ACC112 (cell line): Measurements from ENCODE around the gene LSAMP.

Experiments
- H2AFZ ChIP-seq: fragments of 200-600 bp; sonication (generic); one replicate; pipeline ENCODE4 v1.6.0; 2017; ENCODE audit warnings: antibody characterized with exemption, low read length; ENCODE audit not compliant: unreplicated experiment
- H3K27ac ChIP-seq: fragments of 200-600 bp; sonication (generic); 2 replicates; pipeline ENCODE4 v1.5.1; 2014; ENCODE audit warnings: low read depth, mild to moderate bottlenecking, antibody characterized with exemption, low read length, moderate library complexity
- H3K27me3 ChIP-seq: fragments of 200-600 bp; sonication (generic); 2 replicates; pipeline ENCODE4 v1.6.1; 2014; ENCODE audit warnings: mild to moderate bottlenecking, antibody characterized with exemption, low read length, moderate library complexity, mixed read lengths; ENCODE audit not compliant: insufficient read depth
- H3K36me3 ChIP-seq: fragments of 200-600 bp; sonication (generic); 2 replicates; pipeline ENCODE4 v1.6.1; 2016; ENCODE audit warnings: mild to moderate bottlenecking, antibody characterized with exemption, low read length, moderate library complexity, mixed read lengths; ENCODE audit not compliant: insufficient read depth
- H3K4me1 ChIP-seq: fragments of 200-600 bp; sonication (generic); one replicate; pipeline ENCODE4 v1.6.1; 2016; ENCODE audit warnings: low read length, mixed read lengths; ENCODE audit not compliant: insufficient read depth, unreplicated experiment, control insufficient read depth
- H3K4me3 ChIP-seq: fragments of 200-600 bp; sonication (generic); 2 replicates; pipeline ENCODE4 v1.5.1; 2014; ENCODE audit warnings: mild to moderate bottlenecking, low read depth, low read length
- H3K79me2 ChIP-seq: fragments of 200-600 bp; sonication (generic); one replicate; pipeline ENCODE4 v1.6.0; 2016; ENCODE audit warnings: low read length; ENCODE audit not compliant: control insufficient read depth, unreplicated experiment, insufficient read depth

Gene LSAMP

DNA sequence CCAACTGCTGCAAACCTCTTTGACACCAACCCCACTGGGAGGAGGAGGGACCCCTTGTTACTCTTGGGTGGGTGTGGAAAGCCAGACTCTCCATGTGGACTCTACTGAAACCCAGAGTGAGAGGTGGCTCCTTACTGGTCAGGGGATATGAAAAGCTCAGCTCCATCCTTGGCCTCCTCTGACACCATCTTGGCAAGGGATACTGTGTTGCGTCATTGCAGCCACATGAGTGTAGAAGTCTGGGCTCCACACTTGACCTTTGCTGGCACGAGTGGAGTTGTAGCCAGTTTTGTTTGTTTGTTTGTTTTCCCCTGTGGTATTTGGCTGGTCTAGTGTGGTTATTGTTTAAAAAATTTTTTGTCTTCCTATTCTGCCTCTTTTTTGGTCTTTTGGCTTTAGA lies 532.9 kb downstream of the LSAMP start:
- Histone ChIP-seq H3K36me3 (no peaks in the 10 kb centered on the region), H3K4me3 (no peak overlapping the region), H3K27me3 (no peaks in the 10 kb centered on the region; the same call in 1 of the 2 replicates), H3K27ac (no peak overlapping the region), H2AFZ (no peak overlapping the region), H3K79me2 (no peaks in the 10 kb centered on the region), H3K4me1 (peaks cover 7% of the 10 kb centered on the region)

DNA sequence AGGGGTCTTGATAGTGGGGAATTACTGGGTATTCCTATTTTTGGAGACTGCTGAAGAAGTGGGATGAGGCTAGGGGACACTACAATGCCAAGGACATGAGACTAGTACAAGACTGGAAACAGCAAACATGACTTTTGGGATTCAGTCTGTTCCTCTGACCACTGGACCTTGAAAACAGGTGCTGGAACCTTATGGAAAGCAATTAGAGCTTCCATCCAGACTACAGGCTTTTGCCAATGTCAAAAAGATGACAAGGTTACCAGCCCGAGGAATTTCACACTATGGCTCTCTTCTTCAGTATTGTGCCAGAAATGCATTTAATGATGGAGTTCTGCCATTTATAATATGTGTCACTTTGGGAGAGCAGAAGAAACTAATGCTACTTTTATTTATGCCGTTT lies 539.4 kb downstream of the LSAMP start:
- Histone ChIP-seq H3K27ac (no peak overlapping the region), H3K36me3 (no peaks in the 10 kb centered on the region), H3K27me3 (peaks cover 5% of the 10 kb centered on the region; the same call in 1 of the 2 replicates)

DNA sequence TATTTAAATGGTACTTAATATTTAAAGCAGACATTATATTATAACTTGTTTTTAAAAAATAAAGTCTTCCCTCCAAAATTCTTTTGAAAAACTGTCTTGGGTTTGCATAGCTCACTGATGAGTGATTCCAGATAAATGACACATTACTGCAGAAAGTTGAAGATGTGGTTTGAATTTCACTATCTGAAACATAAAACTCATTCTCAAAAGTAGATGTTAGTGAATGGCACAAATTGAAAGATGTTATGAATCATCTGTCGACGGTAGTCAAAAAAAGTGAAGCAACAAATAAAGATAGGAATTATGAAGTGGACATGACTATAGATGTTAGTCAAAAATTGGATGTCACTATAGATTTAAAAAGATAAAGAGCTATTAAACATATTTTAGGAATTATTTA lies 541.4 kb downstream of the LSAMP start:
- Histone ChIP-seq H3K4me1 (no peaks in the 10 kb centered on the region), H3K36me3 (no peaks in the 10 kb centered on the region), H3K27me3 (peaks cover 9% of the 10 kb centered on the region), H3K27ac (no peak overlapping the region), H3K79me2 (no peaks in the 10 kb centered on the region), H3K4me3 (no peak overlapping the region), H2AFZ (no peak overlapping the region)

More for the DNA sequence above, 539.4 kb downstream of the LSAMP start:
- Histone ChIP-seq H3K4me1 (no peaks in the 10 kb centered on the region), H2AFZ (no peak overlapping the region), H3K4me3 (no peak overlapping the region), H3K79me2 (no peaks in the 10 kb centered on the region)

DNA sequence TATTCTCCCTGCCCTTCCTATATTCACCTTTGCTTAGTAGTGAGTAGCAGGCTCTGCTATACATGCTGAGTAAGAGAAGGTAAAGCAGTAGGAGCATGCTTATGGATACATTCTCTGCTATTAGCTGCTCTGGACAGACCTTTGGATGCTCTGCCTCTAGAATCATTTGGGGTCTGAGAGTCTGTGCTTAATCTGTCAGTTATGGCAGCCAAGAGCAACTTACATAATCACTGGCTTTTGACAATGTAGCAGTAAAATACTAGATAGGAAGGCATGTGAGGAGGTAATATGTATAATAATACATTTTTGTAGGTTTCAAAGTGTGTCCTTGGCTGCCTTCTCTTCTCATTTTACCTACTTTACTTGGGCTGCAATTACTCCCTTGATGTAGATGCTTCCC lies 544.3 kb downstream of the LSAMP start:
- H3K36me3 ChIP-seq, result no peaks in the 10 kb centered on the region
- no peak overlapping the region for H3K4me3 ChIP-seq
- H3K4me1 ChIP-seq, result no peaks in the 10 kb centered on the region
- peaks cover 14% of the 10 kb centered on the region; the same call in 1 of the 2 replicates for H3K27me3 ChIP-seq
- no peak overlapping the region for H3K27ac ChIP-seq
- no peak overlapping the region for H2AFZ ChIP-seq
- H3K79me2 ChIP-seq, result no peaks in the 10 kb centered on the region

DNA sequence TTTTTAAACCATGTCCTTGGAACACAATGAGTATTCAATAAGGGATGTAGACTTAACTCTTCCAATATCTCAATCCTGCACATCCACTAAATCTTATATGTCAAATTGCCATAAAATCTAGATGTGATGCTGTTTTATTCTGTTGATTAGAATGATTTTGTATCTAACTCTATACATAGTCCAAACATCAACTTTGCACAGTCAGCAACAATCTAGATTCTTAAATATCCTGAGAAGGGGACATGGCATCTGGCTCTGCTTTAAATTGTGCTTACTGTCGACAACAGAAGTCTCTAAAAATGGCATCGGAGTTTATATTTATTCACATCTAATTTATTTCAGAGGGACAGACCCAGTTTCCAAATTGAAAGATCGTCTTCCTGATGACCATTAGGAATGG lies 545.8 kb downstream of the LSAMP start:
- no peak overlapping the region for H3K4me3 ChIP-seq
- no peaks in the 10 kb centered on the region for H3K4me1 ChIP-seq
- H2AFZ ChIP-seq, result no peak overlapping the region
- H3K79me2 ChIP-seq, result no peaks in the 10 kb centered on the region
- peaks cover 17% of the 10 kb centered on the region for H3K27me3 ChIP-seq
- no peak overlapping the region for H3K27ac ChIP-seq
- no peaks in the 10 kb centered on the region for H3K36me3 ChIP-seq

DNA sequence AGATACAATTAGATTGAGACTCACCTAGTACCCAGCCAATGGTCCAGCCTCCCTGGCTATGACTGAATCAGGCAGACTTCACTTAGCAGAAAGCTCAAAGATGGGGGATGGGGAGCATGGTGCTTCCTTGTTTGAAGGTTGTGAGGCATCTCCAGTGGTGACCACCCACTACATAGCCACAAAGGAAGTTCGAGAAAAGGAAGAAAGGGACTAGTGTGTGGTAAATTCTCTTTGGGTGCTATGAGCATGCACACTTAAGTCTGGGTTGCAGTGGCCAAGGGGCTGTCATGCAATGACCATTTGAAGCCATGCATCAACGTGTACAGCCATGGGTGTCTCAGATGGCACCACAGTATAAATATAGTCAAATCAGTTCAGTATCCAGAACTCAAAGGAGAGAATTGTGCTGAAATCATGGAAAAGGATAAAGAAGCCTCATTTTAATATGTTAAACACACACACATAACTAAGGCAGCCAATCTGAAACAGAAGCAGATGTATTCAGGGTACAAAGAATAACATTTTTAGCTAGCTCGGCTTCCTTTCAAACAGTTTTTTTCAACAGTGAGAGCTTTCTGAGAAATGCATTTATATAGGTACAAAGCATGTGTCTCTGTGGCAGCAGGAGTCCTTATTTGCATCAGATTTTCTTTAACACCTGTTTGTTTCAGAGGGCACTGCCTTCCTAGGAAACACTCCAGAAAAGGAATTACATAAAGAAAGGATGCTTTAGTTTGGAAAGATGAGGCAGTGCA lies 546.5 kb downstream of the LSAMP start:
- H2AFZ ChIP-seq, result no peak overlapping the region
- no peaks in the 10 kb centered on the region for H3K36me3 ChIP-seq
- H3K27me3 ChIP-seq, result peaks cover 20% of the 10 kb centered on the region

DNA sequence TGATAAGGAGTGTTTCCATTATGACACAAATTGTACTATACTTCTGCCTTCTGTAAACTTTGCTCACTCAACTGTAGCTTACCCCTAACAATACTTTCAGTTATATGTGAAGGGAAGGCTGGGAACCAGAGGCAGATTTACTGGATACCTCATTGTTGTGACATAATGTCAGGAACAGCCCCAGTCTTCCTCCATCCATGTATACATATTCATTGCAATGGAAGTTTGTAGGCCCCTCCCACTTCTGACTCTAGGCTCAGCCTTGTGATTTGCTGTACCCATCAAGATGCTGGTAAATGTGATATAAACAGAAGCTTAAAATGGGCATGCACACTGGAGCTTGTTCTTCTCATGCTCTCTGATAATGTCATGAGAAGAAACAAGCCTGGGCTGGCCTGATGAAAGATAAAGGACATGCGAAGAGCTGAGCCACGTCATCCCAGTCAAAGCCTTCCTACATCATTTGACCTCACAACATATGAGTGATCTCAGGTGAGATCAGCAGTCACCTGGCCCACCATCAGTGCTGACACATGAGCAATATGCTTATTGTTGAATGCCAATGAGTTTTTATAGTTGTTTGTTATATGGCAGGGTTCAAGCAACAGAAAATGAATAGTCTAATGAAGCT lies 554.2 kb downstream of the LSAMP start:
- H3K4me1 ChIP-seq, result no peaks in the 10 kb centered on the region
- H3K4me3 ChIP-seq, result no peak overlapping the region
- H3K79me2 ChIP-seq, result no peaks in the 10 kb centered on the region
- peaks cover 9% of the 10 kb centered on the region for H3K27me3 ChIP-seq
- H3K27ac ChIP-seq, result no peak overlapping the region
- H2AFZ ChIP-seq, result no peak overlapping the region
- no peaks in the 10 kb centered on the region for H3K36me3 ChIP-seq

More for the DNA sequence above, 546.5 kb downstream of the LSAMP start:
- Histone ChIP-seq H3K79me2 (no peaks in the 10 kb centered on the region), H3K27ac (no peak overlapping the region), H3K4me1 (no peaks in the 10 kb centered on the region), H3K4me3 (no peak overlapping the region)

DNA sequence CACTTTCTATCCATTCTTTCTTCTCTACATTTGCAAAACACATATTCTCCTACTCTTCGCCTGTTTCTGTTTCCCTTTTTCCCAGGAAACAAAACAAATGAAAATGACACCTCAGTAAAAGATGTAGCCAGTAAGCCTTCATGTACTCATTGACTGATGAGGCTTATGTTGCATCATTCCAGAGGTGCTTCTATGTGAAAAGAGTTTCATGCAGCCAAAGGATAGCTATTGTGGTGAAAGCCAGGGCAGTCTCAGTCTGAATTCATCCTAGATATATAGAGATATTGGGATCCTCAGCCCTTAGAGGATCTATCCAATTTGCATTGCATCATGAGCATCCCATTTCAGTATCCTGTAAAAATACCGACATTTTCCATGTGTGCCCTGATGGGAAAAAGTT lies 554.7 kb downstream of the LSAMP start:
- no peaks in the 10 kb centered on the region for H3K36me3 ChIP-seq
- H3K4me3 ChIP-seq, result no peak overlapping the region
- no peaks in the 10 kb centered on the region for H3K4me1 ChIP-seq
- H3K79me2 ChIP-seq, result no peaks in the 10 kb centered on the region
- no peak overlapping the region for H3K27ac ChIP-seq
- peaks cover 3% of the 10 kb centered on the region; the same call in 1 of the 2 replicates for H3K27me3 ChIP-seq
- no peak overlapping the region for H2AFZ ChIP-seq

DNA sequence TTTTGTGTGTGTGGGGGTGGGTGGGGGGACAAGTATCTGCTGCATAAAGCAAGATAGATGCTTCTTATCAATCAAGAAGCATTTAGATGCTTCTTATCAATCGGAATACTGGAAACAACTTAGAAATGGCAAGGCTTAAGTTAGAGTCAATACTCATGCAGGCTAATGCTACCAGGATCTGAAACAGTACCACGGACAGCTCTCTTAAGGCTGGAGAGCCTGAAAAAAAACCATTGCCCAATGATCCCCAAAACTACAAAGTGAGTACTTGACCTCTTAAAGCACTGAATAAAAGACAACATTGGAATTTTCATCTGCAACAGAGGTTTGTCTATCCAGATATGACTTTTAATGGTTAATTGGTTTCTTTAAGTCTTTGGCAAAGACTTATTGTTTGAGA lies 559.7 kb downstream of the LSAMP start:
- Histone ChIP-seq H3K79me2 (no peaks in the 10 kb centered on the region), H3K4me3 (no peak overlapping the region), H3K36me3 (no peaks in the 10 kb centered on the region), H3K27me3 (no peaks in the 10 kb centered on the region), H3K27ac (no peak overlapping the region), H2AFZ (no peak overlapping the region), H3K4me1 (no peaks in the 10 kb centered on the region)

DNA sequence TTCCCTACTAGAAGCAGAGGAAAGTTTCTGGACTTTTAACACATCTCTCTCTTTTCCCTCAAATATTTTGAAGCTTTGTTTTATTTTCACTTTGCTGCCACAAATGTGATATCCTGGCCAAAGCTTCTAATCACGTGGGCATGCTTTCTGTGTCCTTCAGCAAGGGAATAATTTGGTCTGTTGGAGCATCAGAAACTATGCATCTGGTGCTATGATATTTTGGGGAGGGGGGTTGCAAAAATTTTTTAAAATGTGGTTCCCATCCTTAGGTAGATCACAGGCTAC lies 567.7 kb downstream of the LSAMP start:
- H3K27ac ChIP-seq, result no peak overlapping the region

More for the DNA sequence above, 567.7 kb downstream of the LSAMP start:
- peaks cover 5% of the 10 kb centered on the region for H3K4me1 ChIP-seq
- H3K4me3 ChIP-seq, result peak overlapping the region; percentile 70
- no peaks in the 10 kb centered on the region for H3K79me2 ChIP-seq
- no peaks in the 10 kb centered on the region for H3K36me3 ChIP-seq
- no peaks in the 10 kb centered on the region for H3K27me3 ChIP-seq
- peak overlapping the region; percentile 92 for H2AFZ ChIP-seq
